Stimulated activated CD4-positive, alpha-beta T cell treated with anti-CD3 and anti-CD28 coated beads, Interleukin-2, amount 100 ng/mL, for 4 hours (primary cell): Measurements from ENCODE around the gene ANKK1.

ENCODE experiments used
- DNase-seq: peaks from one replicate; pipeline ENCODE4 v3.0.0-alpha.2; 2020; ENCODE audit warnings: low read depth

The ANKK1 gene, protein sequence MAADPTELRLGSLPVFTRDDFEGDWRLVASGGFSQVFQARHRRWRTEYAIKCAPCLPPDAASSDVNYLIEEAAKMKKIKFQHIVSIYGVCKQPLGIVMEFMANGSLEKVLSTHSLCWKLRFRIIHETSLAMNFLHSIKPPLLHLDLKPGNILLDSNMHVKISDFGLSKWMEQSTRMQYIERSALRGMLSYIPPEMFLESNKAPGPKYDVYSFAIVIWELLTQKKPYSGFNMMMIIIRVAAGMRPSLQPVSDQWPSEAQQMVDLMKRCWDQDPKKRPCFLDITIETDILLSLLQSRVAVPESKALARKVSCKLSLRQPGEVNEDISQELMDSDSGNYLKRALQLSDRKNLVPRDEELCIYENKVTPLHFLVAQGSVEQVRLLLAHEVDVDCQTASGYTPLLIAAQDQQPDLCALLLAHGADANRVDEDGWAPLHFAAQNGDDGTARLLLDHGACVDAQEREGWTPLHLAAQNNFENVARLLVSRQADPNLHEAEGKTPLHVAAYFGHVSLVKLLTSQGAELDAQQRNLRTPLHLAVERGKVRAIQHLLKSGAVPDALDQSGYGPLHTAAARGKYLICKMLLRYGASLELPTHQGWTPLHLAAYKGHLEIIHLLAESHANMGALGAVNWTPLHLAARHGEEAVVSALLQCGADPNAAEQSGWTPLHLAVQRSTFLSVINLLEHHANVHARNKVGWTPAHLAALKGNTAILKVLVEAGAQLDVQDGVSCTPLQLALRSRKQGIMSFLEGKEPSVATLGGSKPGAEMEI

DNA sequence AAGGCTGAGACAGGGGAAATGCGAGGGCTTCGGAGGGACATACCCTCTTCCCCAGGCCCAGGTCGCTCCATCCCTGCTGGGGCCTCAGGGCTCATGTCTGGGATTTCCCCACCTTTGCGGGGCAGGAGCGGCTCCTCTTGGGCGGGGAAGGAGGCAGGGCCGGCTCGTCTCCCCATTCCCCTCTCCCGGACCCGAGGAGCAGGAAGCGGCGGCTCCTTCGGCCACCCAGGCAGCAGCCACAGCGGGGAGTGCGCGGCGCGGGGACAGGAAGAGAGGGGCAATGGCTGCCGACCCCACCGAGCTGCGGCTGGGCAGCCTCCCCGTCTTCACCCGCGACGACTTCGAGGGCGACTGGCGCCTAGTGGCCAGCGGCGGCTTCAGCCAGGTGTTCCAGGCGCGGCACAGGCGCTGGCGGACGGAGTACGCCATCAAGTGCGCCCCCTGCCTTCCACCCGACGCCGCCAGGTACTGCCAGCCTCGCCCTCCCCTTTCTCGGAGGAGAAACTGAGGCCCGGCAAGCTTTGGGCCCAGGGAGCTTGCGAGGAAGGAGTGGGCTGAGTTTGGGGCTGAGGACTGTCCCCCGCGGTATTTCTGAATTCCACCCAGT lies at the start of gene ANKK1:
Gene ANKK1, plus strand, starts transcription at position 175 of the 607 bp plus-strand sequence. Its CDS starts 106 bp downstream, at position 281.
- DNase-seq = no peak

DNA sequence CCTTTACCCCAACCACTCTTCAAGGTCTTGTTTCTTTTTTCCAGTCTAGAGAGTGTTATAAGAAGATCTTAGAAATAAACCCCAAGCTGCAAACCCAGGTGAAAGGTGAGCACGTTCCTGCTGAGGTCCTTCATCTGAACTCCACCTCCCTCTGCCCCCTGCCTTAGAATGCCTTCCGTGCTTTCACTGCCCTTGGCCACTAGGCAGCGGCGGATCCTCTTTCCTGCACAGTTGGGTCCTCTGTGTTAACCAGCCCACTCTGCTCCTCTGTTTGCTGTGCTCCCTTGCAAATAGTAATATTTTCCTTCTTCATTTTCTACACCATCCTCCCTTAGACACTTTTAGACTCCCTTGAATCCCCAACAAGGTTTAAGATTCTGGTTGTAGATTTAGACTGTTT lies 48.8 kb upstream of the ANKK1 start:
- DNase-seq = no peak

DNA sequence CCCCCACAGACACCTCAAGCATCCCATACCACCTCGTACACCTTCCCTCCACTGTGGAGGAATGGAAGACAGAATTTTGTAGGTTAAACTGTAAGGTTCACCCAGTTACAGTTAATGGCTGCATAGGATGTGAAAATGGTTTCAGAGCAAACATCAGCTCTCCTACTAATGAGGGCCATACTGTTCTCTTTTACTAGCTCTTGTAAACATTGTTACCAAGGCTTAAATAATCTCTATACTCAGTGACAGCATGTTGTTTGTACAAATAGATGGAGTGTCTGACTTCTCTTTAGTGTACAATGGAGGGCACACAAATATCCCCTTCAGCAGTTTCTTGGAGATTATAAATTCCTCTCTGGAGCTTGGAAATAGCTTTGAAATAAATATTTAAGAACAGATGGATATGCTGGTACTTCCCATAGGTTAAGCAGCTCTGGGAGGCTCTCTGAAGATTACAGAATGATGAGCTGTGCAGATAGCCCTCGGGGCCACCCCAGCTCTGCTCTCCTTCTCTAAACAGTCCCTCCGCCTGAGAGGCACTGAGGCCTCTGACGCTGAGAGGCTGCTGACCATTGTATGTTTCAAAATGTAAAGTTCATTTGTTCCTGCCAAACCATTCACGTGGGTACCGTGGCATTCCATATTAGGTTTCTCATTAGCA lies 47.5 kb upstream of the ANKK1 start:
- no peak for DNase-seq

DNA sequence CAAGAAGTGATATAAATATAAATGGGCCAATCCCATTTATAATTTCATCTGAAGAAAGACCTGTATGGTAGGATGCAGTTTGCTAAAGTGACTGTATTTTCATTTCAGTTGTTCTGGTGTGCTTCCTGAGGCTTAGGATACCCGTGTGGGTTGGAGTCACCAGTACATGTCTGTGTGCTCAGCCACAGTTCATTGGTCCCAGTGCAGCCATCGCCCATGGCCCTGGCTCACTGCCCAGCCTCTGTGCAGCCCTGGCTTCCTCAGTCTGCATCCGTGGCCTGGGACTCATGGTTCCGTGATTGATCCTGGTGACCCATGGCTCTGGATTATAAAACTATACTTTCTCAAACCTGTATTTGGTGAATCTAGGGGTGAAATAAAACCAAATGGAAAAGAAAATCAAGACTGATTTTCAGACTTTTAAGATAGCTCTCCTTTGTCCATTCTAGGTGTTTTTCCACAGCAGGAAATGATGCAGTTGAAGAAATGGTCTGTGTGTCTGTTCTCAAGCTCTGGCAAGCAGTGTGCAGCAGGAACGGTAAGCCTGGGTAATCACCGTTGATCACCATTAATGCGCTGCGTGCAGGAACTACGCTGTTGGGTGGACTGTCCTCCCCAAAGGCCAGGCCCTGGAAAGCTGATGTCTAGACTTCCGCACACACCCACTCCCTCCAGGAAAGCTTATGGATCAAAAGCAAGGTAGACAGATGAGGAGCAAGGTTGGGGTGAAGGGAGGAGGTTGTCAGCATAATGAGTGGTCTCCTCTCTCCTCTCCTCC lies 46.0 kb upstream of the ANKK1 start:
- DNase-seq = no peak

DNA sequence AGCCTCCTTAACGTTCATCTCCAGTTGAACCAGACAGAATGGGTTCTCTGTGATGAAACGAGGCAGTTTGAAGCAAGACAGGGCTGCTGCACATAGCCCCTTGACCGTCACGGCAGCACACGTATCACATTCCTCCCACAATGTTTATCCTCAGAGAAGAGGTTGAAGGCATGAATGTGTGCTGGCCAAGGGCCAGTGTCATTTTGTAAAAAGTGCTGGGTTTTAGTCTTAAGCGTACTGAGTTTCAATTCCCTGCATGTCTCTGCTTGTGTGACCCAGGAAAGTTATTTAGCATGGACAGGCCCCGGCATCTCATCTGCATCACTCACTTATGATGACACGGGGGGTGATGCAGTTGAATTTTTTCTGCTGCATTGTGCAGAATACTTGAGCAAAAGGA lies 41.6 kb upstream of the ANKK1 start:
- DNase-seq = no peak

DNA sequence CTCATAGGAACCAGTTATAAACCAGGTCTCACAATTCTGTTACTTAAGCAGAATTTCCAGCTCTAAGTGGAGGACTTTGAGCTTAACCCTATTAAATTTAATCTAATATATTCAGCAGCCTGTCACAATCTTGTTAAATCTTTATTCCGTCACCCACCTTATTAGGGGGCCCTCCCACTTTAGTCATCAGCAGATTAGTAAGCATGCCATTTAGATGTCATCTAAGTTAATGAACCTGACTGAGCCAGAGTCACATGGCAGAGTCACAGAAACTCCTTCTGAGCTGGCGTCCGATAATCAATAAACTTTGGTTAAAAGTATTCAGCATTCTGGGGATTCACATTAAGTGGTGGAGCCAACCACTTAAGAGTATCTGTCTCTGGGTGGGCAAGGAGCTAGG lies 38.1 kb upstream of the ANKK1 start:
- no peak for DNase-seq

DNA sequence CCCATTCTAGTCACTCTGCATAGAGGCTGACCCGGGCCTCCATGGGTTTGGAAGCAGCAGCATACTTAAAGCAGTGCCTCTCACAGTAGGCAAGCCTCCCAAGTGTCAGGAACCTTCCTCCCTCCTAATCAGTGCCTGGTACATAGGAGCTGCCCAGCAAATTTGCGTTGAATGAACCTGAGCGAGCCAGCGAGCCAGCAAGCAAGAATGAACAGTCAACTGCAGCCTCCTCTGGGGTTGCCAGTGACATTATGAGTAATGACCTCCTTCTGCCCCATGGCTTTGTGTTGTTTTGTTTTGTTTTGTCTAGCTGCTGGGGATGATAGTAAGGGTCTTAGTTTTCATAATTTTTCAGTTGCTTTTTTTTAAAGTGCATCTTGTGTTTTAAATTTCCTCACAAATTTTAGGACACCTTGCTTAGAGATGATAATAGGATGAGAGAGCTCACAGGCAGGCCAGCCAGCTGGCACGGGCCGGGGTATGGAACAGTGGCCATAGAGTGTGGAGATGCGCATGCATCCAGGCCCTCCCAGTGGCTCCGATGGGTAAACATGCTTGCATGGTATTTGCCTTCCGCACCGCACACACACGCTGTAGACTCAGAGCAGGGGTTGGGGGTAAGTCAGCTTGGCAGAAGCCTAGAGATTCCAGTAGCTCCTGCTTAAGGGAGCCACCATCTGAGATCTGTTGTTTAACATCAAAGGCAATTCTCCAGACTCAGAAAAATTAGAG lies 37.1 kb upstream of the ANKK1 start:
- DNase-seq = no peak

DNA sequence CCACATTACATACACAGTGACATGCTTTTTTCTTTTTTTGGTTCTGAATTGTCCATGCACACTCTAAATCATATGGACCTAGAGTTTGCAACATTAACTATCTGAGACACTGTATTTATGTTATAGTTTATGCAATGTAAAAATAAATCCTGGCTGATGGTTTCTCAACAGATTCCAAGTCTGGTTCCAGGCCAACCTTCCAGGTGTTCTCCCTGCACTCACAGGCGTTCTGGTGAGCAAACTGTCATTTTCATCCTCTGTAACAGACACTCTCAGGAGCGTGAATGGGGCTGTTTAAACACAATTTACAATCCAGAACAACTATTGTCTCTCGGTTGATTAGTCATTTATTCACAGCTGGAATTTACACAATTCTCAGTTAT lies 36.5 kb upstream of the ANKK1 start:
- no peak for DNase-seq

DNA sequence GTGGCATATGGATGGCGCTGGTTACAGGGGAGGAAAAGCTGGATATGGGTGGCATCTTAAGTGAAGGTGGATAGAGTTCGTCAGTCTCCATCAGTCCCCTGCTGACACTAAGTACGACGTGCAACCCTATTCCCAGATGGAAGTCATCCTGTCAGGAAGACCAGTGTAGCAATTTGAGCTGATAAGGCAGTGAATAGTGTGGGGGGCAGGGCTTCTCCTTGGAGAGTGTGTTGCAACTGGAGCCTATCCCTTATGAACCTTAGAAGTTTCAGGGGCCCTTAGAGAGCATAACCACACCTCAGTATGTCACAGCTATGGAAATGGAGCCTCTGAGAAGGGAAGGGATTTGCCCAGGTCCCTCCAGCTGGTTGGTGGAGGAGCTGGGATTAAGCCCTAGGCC lies 36.1 kb upstream of the ANKK1 start:
- no peak for DNase-seq

DNA sequence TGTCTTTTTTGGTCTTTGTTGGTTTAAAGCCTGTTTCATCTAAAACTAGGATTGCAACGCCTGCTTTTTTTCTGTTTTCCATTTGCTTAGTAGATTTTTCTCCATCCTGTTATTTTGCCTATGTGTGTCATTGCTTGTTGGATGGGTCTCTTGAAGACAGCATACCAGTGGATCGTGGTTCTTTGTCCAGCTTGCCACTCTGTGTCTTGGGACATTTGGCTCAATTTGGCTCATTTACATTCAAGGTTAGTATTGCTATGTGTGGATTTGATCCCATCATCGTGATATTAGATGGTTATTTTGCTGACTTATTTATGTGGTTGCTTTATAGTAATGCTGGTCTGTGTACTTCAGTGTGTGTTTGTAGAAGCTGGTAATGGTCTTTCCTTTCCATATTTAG lies 31.4 kb upstream of the ANKK1 start:
- no peak for DNase-seq

DNA sequence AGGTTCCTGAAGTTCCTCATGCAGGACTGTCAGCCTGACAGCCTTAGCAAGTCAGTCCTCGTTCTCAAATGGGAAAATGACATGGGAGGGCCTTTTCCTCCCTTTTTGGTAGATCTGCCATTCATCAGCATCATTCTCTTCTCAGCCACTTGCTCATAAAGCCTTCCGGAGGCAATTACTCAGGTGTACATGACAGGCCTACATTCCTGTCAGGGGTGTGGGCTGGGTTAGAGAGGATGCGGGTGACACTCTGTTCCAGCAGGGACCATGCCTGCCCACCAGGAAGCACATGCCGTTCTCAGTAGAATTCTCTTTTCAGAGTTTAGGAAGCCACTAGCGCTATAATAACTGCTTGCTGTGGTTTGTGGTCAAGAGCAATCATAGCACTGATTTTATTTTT lies 24.2 kb upstream of the ANKK1 start:
- DNase-seq = no peak

DNA sequence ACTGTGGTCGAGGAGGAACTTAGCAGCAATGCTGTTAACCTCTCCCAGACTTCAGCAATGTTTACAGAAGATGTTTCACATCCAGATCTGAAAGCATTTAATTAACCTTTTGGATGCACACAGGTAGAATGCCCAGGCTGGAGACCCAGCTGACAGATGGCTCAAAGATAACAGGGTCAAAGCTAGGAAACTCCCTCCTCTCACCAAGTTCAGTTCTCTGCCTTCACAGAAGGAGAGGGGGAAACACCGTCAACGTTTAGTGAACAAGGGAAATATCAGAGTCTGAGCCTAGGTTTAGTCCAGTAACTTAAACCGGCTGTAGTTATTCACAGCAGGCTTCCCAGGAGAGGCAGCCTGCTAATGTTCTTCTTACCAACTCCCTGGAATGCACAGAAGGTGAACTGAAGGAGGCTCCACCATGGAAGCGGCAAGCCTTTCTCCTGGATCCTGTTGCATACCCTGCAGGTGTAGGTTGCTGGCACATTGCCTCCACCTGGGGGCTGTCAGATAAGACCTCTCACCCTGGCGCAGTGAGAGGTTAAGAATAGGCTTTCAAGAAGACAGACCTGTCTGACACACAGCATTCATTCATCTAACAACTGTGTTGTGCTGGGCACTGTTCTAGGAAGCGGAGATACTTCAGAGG lies 23.5 kb upstream of the ANKK1 start:
- DNase-seq = no peak

DNA sequence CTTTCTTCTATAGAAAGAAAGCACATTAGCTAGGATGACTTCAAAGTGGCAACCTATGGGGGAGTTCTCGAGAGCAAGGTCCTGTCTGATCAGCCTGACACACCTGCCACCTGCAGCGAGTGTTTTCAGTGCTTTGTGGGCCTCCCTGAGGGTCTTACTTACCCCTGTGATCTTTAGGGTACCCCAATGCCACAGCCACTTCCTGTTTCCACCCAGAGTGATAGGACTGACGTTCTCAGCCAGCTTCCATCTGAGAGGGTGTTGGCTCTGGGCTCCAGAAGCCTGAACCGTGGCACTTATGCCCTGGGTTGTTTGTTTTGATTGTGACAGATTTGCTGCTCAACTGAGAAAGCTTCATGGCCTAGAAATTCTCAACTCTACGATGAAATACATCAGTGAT lies 21.7 kb upstream of the ANKK1 start:
- DNase-seq = no peak

DNA sequence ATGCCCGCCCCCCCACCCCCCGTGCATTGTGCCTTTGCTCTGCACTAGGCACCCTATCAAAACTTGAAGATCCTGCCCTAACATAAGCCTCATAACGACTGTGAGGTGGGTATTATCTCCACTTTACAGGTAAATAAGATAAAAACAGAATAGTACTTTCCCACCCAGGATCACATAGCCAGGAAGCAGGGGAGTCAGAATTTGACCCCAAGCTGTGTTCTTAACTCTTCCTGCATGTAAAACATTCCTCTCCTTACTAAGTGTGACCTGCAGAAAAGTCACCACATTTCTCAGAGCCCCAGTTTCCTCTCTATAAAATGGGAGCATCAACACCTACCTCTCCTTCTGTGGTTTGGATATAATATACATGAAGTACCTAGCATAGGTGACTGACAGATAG lies 18.2 kb upstream of the ANKK1 start:
- no peak for DNase-seq

DNA sequence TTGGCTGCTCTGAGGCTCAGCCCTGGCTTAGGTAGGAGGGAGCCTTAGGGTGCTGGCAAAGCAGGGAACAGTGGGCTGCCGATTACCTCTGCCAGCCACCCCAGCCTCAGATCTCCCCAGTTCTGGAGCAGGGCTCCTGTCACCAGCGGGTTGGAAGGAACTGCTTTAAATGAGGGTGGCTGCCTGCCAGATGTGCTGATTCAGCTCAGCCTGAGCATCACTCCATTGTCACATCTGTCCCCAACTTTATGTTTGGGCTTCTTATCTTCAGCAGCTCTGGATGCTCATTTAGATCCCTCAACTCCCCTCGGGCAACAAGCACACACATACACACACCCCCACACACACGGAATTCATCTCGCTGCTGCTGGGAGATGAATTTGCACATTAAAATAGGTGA lies 16.9 kb upstream of the ANKK1 start:
- DNase-seq = no peak

DNA sequence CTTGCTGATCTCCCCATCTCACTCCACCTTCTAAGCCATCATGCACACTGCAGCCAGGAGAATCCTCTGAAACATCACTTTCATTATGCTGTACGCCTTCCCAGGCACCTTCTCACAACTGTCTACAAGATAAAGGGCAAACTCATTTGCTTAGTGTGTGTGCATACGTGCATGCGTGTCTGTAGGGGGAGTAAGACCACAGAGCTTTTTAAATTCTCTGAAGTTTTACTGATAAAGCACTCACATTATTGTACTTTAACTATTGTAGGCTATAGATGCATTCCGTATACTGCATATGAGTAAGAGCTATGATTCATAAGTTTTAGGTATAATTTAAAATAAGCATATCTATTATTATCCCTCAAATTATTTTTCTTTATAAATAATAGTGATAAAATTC lies 15.3 kb upstream of the ANKK1 start:
- no peak for DNase-seq

DNA sequence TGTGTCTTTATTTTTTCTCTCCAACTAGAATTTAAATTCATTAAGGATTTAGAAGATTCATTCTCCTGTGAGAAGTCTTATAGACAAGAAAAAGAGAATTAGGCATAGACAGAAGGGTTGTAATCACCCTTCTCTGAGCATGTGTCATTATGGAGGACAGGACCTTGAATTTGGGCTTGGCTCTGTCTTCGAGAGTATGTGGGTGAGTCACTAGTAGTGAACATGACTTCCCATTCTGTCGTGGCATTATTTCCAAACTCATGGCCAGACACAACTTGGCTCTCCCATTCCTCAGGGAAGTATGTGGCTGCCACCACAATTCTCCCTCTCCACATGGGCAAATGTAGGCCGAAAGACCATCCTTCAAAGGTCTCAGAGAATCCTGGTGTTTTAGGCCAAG lies 14.3 kb upstream of the ANKK1 start:
- no peak for DNase-seq

DNA sequence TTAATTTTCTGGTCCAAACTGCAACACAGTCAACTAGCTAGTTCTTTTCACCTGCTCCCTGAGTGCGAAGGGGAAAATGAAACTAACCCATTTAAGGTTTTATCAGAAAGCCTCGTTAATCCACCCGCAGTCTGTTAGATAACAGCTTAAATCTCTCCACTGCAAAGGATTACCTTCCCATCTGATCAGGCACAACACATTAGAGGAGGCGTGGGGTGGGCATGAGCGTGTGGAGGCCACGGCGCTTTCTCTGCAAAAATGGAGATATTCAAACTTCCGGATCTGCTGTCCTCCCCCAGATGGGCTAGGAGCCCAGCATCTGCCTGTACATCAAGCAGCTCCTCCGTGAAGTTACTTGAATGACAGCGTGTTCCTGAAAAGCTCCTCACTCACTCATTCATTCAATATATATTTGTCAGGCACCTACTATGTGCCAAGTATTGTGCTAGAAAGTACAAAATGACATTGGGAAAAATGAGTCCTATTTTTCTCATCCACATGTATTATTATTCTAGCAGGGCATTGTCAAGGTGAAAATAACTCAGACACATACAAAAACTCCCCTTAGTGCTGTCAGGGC lies 13.5 kb upstream of the ANKK1 start:
- no peak for DNase-seq

DNA sequence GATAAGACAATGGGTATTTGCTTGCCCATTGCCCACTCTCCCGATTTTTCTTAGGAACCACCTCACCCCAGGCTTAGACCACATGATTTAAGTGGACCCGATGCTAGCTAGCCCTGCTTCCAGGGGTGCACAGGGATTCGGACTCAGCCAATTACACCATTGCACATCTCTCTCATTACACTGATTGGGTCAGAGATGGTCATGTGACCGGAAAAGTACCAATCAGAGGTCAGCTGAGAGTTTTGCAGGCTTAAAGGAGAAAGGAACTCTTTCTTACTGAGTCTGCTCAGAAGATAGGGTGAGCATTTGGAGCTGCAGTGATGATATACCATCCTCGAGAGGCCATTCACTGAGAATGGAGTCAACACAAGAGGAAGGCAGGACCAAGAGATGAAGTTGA lies 12.2 kb upstream of the ANKK1 start:
- DNase-seq = no peak

DNA sequence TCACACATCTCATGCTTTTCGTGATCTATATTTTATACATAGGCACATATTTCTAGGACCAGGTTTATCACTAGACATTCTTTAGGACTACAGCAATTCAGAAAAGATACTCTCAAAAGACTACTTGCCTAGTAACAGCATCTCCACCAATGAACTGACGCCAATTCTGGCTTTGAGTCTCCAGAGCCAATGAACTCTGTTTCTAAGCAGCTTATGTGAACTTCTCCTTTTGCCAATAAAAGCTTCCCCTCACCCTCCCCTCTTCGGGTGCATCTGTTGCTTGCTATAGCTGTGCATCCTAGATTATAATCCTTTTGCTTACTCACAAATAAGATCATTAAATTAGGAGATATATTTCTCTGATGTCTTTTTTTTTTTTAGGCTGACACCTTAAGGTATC lies 11.4 kb upstream of the ANKK1 start:
- no peak for DNase-seq
